ENCODE measurements around the gene FXYD6. TPM values are rescaled to one million over a fixed set of nuclear protein-coding genes. Genes with fewer than 3 reads are reported as not detected.

FXYD6 gene
- total and polyA plus RNA-seq, 12 donors: 22.0 to 65.2 (median 36.1) TPM

- TF ChIP-seq CTCF (IDR thresholded peaks at IDR 0.05): no peak
- ATAC-seq (peak in 1 of 8 donors; percentile 9), DNase-seq (no peak)
- H3K27ac ChIP-seq: peak overlapping the region in 7 of 10 donors; percentile 5 to 50 (median 35)
- peaks cover 8 to 66% (median 49%) of the 10 kb centered on the region in 9 donors for H3K4me1 ChIP-seq
- no peaks in the 10 kb centered on the region for H3K9me3 ChIP-seq
- 64 to 83% methylated on average over 7 of the region's 7 CpGs for WGBS, 2 donors
- H3K27me3 ChIP-seq: no peaks in the 10 kb centered on the region
- no peak overlapping the region for H3K4me3 ChIP-seq
- peaks cover 0 to 13% (median 0%) of the 10 kb centered on the region in 9 donors for H3K36me3 ChIP-seq
- intact Hi-C loops (cut with DNase I): no loop called here
These were observed 47.1 kb downstream of the FXYD6 start for GRCh38 chr11:117829369-117829725.

GRCh38 chr11:117828611-117829368, 47.7 kb downstream of the FXYD6 start:
- Histone ChIP-seq H3K9me3 (no peaks in the 10 kb centered on the region), H3K27ac (peak overlapping the region in 7 of 10 donors; percentile 5 to 50 (median 35)), H3K27me3 (no peaks in the 10 kb centered on the region), H3K36me3 (peaks cover 0 to 7% (median 0%) of the 10 kb centered on the region in 9 donors), H3K4me3 (no peak overlapping the region), H3K4me1 (peaks cover 11 to 69% (median 49%) of the 10 kb centered on the region in 9 donors)
- ATAC-seq (peak in 7 of 8 donors; percentile 9 to 68 (median 32)), DNase-seq (peak in 1 of 2 donors; percentile 54)
- no peak for TF ChIP-seq CTCF (IDR thresholded peaks at IDR 0.05)
- WGBS, 2 donors: 60 to 72% methylated on average over 16 of the region's 16 CpGs
- intact Hi-C loops (cut with DNase I): no loop called here

- intact Hi-C loops (cut with DNase I): no loop called here
- no peak for ATAC-seq
- Histone ChIP-seq H3K36me3 (no peaks in the 10 kb centered on the region), H3K9me3 (no peaks in the 10 kb centered on the region), H3K4me3 (no peak overlapping the region), H3K27ac (peak overlapping the region in 5 of 10 donors; percentile 6 to 50 (median 35)), H3K27me3 (no peaks in the 10 kb centered on the region), H3K4me1 (peaks cover 13 to 72% (median 56%) of the 10 kb centered on the region in 9 donors)
- DNase-seq: peak in 1 of 2 donors; percentile 3
- TF ChIP-seq CTCF (IDR thresholded peaks at IDR 0.05): no peak
- WGBS, 2 donors: 76 to 77% methylated on average over 15 of the region's 15 CpGs
These were observed 48.6 kb downstream of the FXYD6 start for GRCh38 chr11:117827521-117828511.

GRCh38 chr11:117826832-117827231, 49.6 kb downstream of the FXYD6 start:
- WGBS, 2 donors: 87 to 90% methylated on average over 3 of the region's 3 CpGs
- ATAC-seq: no peak
- Histone ChIP-seq H3K4me3 (no peak overlapping the region), H3K27ac (no peak overlapping the region), H3K9me3 (no peaks in the 10 kb centered on the region), H3K27me3 (no peaks in the 10 kb centered on the region), H3K4me1 (peaks cover 13 to 78% (median 63%) of the 10 kb centered on the region in 9 donors), H3K36me3 (no peaks in the 10 kb centered on the region)
- DNase-seq: no peak
- TF ChIP-seq CTCF (IDR thresholded peaks at IDR 0.05): no peak
- intact Hi-C loops (cut with DNase I): no loop called here

Data from heart right ventricle (tissue), 16 donors.